GM21447 (cell line): ENCODE results near the gene ADAM15.

ENCODE experiments used
- ATAC-seq: cut with Tn5 transposase; IDR thresholded peaks from one replicate; pipeline ENCODE4 v1.9.1; 2021; ENCODE audit not compliant: unreplicated experiment

Gene ADAM15

DNA sequence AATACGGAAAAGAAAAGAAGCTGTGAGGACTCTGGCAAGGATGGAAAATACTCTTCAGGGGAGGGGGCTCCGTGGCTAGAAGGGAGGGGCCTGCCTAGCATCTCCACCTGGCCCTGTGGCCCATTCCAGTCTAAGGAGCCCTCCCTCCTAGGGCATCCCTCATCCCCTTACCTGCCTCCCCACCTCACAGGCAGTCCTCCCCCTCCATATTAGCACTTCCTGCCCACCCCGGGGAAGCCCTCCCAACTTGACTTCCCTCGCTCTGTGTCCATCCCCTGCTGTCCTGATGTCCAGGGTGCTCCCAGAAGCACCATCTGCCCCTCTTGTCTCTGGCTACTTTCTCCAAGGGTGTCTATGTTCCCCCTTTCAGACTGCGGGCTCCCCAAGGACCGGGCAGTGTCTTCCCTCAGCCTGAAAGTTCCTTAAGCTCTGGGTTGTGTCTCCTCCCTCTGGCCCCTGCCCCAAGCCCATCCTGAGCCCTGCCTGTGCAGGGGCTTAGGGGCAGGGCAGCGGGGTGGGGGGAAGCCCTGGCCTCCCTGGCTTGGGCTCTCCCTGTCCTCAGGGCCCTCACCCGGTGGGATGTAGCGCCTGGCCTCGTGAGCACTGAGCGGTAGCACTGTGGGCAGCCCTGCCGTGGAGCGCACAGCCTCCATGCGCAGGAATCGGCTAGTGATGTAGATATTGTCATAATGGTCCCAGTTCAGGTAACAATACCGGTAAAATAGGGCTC is 21.4 kb upstream of the ADAM15 start:
- ATAC-seq, result no peak

DNA sequence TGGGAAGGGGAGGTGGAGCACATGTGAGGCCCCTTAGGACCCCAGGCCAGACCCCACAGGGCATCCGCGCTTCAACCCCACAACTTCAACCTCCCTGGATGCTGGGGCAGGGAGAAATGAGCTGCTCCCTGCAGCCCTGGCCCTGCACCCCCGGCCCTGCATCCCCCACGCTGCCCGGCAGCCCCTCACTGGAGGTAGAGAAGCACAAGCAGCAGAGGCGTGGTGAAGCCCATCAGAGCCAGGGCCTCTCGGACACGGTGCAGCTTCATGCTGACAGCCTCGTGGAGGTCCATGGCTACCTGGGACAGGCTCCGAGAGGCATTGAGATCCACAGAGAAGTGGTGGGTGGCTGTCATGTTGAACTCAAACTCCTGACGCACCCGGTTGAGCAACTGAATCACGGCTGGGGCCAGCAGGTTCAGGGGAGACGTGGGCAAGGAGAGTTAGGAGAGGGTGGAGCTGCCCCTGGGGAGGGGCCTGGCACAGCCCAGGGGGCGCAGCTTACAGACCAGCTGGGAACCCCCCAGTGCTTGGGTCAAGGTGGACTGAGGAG is 20.8 kb upstream of the ADAM15 start:
- no peak for ATAC-seq

DNA sequence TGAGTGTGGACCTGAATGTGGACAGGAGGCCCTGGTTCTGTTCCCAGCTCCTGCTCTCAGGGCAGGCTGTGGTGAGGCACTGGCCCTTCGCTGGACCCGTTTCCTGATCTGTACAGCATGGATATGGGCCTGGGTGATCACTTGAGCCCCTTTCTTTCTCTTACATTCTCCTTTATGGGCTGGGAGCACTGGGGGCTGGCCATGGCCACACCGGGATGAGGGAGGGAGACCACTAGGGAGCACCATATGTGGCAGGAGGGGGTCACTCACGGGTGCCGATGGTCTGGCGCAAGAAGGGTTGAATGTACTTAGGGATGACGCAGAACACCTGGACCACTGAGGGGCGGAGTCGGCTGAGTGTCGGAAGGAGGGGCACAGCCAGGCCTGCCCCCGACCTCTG is 20.2 kb upstream of the ADAM15 start:
- ATAC-seq, result no peak

DNA sequence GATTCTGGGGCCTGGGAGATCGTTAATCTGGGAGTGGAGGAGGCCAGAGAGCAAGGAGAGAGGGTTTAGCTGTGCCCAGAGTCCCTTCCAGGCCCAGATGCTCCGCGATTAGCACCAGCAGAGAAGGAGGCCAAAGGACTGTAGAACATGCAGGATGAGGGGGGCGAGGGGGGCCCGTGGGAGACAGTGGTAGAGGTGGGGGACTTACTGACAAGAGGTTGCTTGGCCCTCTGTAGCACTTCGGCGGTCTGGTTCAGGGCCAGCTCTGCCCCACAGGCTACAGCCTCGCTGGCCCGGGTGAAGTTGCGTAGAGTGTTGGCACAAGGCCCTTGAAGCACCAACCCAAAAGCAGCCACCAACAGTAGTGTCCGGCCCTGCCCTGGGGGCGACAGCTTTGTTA is 18.2 kb upstream of the ADAM15 start:
- no peak for ATAC-seq

DNA sequence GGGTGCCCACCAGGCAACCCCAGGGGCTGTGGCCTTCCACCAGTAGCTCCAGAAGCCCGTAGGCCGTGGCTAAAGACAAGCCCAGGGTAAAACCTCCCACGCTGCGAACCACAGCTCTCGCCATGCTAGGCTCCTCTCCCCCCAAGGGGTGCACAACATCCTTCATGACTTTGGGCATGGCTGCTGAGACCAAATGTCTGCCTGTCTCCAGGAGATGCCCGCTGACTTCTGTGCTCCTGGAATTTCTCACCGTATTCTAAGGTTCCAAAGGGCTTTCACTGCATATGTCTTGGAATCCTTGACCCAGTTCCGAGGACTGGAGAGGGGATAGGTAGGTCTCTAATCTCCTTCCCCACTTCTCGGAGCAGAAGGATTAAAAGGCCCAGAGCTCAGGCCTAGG is 17.6 kb upstream of the ADAM15 start, which contains the start of the genes DCST1 and DCST2:
TSS of gene DCST1 (plus strand) at position 301 of the 400 bp plus-strand sequence. CDS start 213 bp downstream, outside the sequence.
TSS of gene DCST2 (minus strand) at position 258 of the 400 bp plus-strand sequence. CDS start at position 178, 80 bp downstream.
- no peak for ATAC-seq

DNA sequence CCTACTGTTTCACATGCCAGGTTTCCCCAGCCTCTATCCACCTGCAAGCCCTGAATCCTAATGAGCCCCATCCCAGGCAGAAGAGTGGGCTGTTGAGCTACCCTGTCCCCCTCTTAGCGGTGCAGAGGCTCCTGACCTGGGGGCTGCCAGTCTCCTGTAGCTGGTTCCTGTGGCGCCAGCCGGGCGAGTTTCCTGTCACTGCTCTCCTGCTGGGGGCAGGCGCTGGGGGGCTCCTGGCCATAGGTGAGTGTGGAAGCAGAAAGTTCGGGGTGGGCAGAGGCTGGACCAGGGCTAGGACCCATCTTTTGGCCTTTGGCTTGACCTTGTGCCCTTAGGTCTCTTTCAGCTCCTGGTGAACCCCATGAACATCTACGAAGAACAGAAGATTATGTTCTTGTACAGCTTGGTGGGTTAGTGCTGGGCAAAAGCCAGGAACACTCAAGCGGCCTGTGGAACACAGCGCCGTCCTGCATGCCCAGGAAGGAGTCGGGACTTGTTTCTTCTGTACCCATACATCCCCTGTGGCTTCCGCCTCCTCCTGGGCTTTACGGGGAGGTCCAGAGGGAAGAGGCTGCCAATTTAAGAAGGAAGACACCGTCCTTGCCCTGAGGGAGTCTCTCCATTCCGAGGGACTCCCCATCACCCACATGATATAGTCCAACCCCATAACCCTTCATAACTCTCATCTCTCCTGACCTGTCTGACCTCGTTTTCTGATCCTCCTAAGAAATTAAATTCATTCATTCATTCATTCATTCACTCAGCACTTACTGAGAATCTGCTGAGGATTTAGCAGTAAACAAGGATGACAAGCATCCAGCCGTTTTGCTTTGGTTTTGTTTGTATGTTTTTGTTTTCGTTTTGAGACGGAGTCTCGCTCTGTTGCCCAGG is 16.6 kb upstream of the ADAM15 start:
- ATAC-seq, result no peak

DNA sequence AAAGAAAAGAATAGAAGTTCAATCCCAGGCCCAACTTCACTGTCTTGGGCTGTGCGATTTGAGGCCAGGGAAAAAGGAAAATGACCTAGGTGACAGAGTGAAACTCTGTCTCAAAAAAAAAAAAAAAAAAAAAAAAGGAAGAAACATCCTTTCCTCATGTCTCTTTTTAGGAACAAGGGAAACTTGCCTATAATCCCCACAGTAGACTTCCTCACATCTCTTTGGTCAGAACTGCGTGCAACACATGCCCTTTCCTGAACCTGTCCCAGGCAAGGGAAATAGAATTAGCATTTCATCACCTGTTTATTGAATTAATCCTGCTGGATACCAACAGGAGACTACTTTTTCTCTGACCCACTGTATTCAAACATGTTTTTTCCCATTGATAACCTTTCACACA is 15.2 kb upstream of the ADAM15 start:
- no peak for ATAC-seq

DNA sequence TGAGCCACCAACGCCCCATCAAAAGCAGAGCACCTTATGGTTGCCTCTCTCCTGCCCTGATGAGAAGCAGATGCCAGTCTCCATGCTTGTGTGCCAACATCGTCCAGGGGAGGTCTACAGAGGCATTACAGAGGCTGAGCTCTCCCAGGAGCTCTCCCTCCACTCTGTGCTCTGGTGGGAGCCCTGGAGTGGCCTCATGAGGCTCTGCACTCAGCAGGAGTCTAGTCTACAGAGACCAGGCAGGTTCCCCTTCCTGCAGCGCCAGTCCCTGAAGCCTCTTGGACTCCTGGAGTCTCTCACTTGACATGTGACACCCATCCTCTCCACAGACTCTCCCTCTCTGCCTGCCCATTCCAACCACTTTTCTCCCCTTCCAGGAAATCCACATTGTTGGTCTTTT is 14.1 kb upstream of the ADAM15 start:
- no peak for ATAC-seq

DNA sequence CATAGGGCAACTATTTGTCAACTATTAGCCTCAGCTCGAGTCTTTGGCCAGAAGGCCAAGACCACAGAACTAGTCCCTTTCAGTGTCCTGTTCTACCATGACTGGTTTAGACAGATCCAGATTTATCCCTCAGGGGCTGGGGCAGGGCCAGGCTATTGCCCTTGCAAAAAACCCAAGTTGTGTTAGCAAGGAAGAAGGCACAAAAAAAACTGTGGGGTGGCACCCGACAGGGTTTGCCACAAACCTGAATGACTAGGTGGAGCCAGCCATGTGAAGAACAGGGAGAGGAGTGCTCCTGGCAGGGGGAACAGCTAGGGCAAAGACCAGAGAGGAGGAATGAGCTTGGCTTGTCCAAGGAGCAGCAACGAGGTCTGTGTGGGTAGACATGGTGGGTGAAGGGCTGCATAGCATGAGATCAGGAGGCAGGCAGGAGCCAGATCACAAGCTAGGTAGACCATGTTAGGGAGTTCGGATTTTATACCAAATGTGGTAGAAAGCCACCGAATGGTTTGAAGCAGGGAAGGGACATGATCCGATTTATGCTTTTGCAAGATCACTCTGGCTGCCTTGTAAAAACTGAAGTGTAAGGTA is 13.2 kb upstream of the ADAM15 start:
- no peak for ATAC-seq

DNA sequence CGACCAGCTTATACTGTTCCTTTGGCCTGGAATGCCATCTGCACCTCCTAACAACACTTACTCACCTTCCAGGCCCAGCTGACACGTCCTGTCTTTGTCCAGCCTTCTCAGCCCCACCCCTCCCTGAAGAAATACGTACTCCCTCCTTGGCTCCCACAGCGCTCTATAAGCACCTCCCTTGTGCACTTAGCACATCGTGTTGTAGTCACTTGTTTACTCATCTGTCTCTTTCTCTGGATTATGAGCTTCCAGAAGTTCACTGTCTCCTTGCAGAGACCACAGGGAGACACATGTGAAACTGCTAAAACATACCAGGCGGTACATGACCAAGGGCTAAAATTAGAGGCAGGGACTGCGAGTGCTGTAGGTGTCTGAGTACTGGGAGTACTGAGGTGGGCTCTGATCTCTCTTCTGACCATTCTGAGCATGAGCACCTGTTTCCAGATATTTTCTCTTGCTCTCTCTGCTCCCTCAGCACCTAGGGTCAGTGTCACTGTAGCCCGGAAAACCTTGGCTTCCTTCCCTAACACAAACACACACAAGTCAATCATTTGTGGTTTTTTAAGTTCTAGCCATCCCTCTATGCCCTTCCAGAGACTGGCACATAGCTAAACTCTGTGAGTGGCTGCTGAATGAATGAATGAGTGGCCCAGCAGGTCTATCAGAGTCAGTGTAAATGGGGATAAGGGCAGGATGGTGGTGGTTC is 12.4 kb upstream of the ADAM15 start:
- ATAC-seq, result no peak

DNA sequence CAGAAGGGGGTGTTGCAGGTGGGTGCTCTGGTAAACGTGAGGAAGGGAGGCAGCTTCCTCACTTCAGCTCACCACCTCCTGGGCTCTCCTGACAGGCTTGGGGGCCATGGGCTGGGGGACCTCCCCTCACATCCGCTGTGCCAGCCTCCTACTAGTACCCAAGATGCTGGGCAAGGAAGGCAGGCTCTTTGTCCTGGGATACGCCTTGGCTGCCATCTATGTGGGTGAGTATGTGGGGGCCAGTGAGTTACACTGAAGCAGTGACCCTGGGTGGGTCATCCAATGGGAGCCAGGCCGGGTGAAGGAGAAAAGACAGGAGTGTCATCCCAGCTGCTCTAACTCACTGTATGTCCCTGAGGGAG is 11.8 kb upstream of the ADAM15 start:
- no peak for ATAC-seq

DNA sequence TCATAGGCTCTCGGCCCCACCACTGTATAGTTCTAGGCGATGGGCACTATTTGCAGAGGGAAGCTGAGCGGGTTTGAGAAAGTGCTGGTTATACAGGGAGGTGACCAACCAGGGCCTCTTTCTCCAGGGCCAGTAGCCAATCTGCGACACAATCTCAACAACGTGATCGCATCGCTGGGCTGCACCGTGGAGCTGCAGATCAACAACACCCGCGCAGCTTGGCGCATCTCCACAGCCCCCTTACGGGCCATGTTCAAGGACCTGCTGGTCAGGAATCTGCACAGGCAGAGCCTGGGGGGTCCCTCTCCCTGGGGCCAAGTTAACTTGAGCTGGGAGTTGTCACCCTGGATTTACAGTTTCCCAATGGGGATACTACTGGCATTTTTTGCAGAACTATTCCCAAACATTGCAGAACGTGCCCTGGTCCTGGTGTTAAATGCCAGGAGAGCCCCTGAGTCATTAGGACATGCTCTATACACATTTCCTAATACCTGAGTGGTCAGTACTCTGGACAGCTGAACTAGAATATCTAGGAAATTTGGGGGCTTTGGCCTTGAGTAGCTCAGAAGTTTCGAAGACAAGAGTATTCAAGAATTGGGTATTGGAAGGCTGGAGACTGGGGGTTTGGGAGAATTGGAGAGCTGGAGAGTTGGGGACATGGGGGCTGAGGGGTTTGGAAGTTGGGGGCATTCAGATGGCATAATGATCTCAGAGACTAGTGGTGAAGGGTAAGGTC is 10.6 kb upstream of the ADAM15 start:
- no peak for ATAC-seq

DNA sequence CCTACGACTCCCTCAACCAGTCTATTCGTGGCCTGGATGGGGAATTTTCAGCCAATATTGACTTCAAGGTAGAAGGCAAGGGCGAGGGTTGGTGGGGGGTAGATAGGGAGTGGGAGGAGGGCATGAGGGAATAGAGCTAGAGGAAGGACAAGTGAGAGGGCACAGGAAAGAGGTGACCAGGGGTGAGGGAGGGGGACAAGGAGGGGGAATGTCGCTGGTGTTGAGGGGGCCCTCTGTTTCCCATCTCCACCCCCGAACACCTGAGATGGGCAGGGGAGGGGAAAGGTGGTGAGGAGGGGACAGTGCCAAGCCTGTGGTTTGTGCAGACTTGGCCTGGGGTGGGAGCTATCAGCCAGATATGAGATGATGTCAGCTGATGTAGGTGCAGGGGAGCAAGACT is 8.3 kb upstream of the ADAM15 start:
- no peak for ATAC-seq

DNA sequence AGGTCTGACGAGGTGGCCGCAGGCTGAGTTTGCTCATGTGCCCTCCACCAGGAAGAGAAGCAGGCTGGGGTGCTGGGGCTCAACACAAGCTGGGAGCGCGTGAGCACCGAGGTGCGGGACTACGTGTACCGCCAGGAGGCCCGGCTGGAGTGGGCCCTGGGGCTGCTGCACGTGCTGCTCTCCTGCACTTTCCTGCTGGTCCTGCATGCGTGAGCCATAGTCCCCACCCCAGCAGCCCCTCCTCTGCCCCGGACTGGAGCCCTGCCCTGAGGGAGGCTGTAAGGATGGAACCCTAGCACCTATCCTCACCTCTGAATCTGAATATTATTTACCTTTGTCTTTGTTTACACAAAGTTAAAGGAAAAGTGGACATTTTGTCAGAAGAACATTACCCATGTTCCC is 7.8 kb upstream of the ADAM15 start:
- no peak for ATAC-seq

DNA sequence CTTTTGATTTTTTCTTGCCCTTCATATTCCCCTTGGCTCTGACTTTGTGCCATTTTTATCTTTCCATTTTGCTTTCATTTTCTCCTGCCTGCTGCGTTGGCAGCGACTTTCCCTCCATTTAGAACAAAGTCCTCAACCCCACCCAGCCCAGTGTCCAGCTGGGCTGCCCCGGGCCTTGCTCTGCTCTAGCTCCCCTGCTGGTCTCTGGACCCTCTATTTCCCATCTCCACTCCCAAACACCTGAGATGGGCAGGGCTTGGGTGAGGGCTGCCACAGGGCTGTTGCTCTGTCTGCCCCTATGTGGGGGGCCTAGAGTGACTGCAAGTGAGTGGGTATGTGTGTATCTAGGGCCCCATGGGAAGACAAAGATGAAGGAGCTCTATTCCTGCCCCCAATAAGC is 7.3 kb upstream of the ADAM15 start:
- ATAC-seq, result no peak

DNA sequence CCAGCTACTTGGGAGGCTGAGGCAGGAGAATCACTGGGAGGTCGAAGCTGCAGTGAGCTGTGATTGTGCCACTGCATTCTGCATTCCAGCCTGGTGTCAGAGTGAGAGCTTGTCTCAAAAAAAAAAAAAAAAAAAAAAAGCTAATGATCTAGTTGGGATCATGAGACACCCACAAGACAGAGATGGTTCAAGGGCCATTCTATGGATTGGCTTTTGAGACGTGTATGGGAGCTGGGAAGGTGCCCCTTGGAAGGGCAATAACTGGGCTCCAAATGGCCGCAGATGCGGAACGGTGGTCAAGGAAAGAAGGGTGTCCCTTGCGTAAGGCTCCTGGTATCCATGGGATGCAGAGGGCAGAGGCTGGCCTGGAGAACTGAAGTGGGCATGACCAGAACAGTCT is 6.8 kb upstream of the ADAM15 start:
- ATAC-seq, result no peak

DNA sequence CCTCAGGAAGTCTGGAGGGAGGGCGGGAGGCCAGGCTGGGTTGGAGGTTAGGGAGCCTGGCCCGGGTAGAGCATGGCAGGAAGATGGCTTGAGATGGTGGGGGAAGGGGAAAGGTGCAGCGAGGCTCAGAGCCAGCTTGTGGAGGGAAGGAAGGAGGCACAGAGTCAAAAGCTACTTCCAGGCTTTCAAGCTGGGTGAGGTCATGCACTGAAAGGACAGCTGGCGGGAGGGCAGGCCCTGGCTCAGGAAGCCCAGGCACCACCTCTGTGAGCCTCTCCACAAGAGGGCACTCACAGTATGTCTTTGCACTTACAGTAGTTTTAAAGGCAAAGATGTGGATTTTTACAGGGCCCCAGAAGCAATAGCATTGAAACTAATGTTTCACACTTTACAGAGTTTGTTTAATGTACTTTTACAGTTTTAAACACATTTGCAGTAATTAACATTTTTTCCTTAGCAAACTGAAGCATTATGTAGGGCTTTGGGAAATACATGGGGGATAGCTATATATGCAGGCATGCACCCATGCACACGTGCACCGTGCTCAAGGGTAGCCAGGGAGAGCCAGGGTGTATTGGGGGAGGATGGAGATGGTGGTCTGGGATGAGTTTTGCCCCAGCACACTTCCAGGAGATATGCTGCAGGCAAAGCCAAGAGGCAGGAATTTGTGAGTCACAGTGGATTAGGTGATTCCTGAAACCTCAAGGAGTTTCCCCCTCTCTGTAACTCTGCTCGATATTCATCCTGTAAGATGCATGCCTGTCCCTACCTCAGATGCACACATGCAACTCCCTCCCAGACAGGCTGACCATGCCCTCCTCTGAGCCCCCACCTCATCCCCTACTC is 6.1 kb upstream of the ADAM15 start:
- no peak for ATAC-seq

DNA sequence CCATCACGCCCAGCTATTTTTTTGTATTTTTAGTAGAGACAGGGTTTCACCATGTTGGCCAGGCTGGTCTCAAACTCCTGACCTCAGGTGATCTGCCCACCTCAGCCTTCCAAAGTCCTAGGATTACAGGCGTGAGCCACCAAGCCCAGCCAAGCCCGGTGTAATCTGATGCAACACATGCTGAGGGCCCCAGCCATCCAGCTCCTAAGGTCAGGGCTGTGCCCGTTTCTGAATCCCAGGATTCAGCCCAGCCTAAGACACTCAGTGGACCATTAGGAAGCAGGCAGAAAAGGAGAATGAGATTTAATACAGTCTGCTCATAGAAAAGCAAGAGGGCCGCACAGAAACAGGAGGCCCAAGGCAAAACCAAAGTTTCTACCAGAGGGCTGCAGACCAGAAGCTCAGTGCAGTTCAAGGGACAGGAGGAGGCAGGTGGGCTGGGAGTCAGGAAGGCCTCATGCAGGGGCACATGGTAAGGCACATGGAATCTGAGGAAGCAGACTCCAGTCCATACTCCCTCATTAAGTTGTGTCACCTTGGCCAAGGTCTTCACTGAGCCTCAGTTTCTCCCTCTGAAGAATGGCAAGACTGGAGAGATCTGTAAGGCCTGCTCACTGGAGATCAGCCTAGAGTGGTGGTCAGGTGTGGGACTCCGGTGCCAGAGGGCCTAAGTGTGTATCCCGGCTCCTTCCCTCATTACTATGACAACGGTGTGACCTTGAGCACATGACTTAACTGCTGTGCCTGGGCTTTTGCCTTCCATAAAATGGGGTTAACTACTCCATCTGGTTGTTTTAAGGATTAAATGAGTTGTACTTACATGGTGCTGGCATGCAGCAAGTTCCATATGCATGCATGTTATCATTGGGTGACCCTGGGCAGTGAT is 2.4 kb upstream of the ADAM15 start:
- ATAC-seq, result no peak
